Neutrophil (primary cell): ENCODE results near the gene GALK1.

Source experiments
- H3K27ac ChIP-seq: fragments of 200-600 bp; sonication (generic); 2 replicates; pipeline ENCODE4 v1.5.1; 2016; ENCODE audit warnings: mild to moderate bottlenecking, moderate library complexity
- H3K27me3 ChIP-seq: fragments of 200-600 bp; sonication (generic); 2 replicates; pipeline ENCODE4 v1.6.0; 2016; ENCODE audit warnings: mild to moderate bottlenecking
- H3K36me3 ChIP-seq: fragments of 200-600 bp; sonication (generic); 2 replicates; pipeline ENCODE4 v1.5.1; 2017
- H3K4me1 ChIP-seq, 2 experiments: fragments of 200-600 bp in 1 of 2; sonication (generic) in 1 of 2; 1 replicate in 1 of 2; 2 replicates in 1 of 2; pipeline versions ENCODE4 v1.5.1 to v1.6.1; 2013 to 2016; ENCODE audit warnings: low read depth in 1 of 2, low read length in 1 of 2, mild to moderate bottlenecking in 1 of 2, moderate library complexity in 1 of 2; ENCODE audit not compliant: control insufficient read depth in 1 of 2, insufficient read depth in 1 of 2
- H3K4me3 ChIP-seq, 2 experiments: fragments of 200-600 bp in 1 of 2; sonication (generic) in 1 of 2; 1 replicate in 1 of 2; 2 replicates in 1 of 2; pipeline ENCODE4 v1.5.1; 2013 to 2016; ENCODE audit warnings: low read depth in 1 of 2, low read length in 1 of 2, mild to moderate bottlenecking in 1 of 2, moderate library complexity in 1 of 2
- H3K9me3 ChIP-seq: fragments of 200-600 bp; sonication (generic); 2 replicates; pipeline ENCODE4 v1.5.1; 2016
- TF ChIP-seq, protein P1 (sequence below): fragments of 200-600 bp; sonication (generic); IDR thresholded peaks from 2 replicates; pipeline ENCODE4 v1.5.1; 2016; ENCODE audit warnings: antibody characterized with exemption

The GALK1 gene

DNA sequence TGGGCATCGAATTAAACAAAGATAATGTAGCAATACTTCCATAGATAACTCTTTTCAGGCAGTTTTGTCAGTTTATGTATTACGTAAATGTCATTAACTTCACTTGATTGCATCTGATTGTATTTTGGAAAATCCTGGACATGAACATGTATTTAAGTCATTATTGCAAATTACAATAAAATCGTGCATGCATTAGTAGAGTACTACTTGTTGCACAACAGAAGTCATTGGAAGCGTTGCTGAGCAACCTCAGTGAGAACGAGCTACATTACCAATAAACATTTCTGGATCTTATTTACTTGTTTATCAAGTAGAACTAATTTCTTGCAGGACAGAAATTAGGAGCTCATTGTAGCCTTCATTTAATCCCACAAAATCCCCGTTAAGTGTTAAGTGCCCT lies 26.3 kb upstream of the GALK1 start:
- TF ChIP-seq, protein P1, sequence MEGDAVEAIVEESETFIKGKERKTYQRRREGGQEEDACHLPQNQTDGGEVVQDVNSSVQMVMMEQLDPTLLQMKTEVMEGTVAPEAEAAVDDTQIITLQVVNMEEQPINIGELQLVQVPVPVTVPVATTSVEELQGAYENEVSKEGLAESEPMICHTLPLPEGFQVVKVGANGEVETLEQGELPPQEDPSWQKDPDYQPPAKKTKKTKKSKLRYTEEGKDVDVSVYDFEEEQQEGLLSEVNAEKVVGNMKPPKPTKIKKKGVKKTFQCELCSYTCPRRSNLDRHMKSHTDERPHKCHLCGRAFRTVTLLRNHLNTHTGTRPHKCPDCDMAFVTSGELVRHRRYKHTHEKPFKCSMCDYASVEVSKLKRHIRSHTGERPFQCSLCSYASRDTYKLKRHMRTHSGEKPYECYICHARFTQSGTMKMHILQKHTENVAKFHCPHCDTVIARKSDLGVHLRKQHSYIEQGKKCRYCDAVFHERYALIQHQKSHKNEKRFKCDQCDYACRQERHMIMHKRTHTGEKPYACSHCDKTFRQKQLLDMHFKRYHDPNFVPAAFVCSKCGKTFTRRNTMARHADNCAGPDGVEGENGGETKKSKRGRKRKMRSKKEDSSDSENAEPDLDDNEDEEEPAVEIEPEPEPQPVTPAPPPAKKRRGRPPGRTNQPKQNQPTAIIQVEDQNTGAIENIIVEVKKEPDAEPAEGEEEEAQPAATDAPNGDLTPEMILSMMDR, result no peak
- H3K4me1 ChIP-seq, result peaks cover 9 to 10% of the 10 kb centered on the region in 2 experiments
- no peaks in the 10 kb centered on the region for H3K9me3 ChIP-seq
- H3K36me3 ChIP-seq, result peaks cover 3% of the 10 kb centered on the region
- no peaks in the 10 kb centered on the region for H3K27me3 ChIP-seq
- no peak overlapping the region for H3K4me3 ChIP-seq
- no peak overlapping the region for H3K27ac ChIP-seq

DNA sequence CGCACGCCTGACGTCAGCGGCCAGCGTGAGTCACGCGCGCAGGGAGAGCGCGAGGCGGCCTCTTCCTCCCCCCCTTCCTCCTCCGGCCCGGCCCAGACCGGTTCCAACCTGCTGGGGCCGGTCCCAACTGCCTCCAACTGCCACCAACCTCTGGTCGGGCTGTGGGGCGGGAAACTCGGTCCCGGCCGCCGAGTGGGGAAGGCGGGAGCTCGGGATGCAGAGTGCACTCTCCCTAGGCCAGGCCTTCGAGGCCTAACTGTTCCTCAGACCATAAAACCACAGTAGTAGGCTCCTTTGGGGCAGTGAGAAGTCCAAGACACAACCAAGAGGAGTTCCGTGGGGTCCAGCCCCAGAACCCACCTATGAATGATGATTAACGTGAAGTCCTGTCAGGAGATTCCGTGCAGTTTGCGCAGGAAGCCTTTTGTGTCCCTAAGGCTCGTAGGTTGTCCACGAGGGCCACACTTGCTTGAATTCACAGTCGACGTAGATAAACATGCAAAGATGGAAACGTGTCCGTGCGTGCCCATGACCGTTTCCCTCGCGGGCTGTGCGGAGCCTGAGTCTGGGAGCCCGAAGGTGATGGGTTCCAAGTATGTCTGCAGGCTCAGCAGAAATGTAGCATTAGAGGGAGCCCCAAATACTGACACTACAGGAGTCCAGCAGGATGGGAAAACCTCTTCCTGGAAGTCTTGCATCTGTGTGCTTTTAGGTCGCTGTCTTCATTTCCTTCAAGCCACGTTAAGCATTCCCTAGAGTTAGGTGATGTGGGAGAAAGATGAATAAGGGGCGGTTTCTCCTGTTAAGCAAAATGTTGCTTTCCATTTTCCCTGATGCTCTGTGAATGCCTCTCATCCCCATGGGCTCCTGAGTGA lies 20.3 kb upstream of the GALK1 start:
- Histone ChIP-seq H3K27ac (peak overlapping the region; percentile 98), H3K9me3 (no peaks in the 10 kb centered on the region), H3K36me3 (no peaks in the 10 kb centered on the region), H3K4me3 (peak overlapping the region; percentile 78 to 80), H3K4me1 (peaks cover 57 to 64% of the 10 kb centered on the region in 2 experiments), H3K27me3 (no peaks in the 10 kb centered on the region)
- TF ChIP-seq, protein P1, result peak; percentile 13

DNA sequence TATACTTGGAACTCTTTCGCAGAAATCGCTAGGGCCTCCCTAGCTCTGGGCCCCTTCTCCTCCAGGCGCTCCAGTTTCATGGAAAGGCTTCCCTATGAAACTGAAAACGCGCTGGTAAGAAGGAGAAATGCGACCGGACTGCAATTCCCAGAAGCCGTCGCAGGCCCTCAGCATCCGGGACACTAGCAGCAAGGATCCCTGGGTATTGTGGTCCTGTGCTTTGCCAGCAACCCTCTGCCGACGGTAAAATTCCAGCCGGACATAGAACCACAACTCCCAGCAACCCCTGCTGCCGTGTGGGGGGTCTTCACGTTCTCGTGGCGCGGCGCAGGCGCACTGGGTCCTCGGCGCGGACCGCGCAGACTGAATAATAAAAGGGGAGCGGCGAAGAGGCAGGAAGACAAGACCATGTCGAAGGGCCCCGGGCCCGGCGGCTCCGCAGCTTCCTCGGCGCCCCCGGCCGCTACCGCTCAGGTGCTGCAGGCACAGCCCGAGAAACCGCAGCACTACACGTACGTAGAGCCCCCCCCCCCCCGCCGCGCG lies 19.6 kb upstream of the GALK1 start, which contains the start of gene UNK:
Gene UNK (plus strand): TSS at position 334 of the 543 bp plus-strand sequence. CDS start 75 bp downstream, at position 409.
- peak within 1 kb of the TSS; percentile 98 for H3K27ac ChIP-seq
- H3K27me3 ChIP-seq, result no peaks in the 10 kb centered on the region
- no peaks in the 10 kb centered on the region for H3K9me3 ChIP-seq
- H3K4me3 ChIP-seq, result peak within 1 kb of the TSS; percentile 78 to 80
- peaks cover 62 to 68% of the 10 kb centered on the region in 2 experiments for H3K4me1 ChIP-seq
- TF ChIP-seq, protein P1, result peak; percentile 59
- H3K36me3 ChIP-seq, result no peaks in the 10 kb centered on the region

DNA sequence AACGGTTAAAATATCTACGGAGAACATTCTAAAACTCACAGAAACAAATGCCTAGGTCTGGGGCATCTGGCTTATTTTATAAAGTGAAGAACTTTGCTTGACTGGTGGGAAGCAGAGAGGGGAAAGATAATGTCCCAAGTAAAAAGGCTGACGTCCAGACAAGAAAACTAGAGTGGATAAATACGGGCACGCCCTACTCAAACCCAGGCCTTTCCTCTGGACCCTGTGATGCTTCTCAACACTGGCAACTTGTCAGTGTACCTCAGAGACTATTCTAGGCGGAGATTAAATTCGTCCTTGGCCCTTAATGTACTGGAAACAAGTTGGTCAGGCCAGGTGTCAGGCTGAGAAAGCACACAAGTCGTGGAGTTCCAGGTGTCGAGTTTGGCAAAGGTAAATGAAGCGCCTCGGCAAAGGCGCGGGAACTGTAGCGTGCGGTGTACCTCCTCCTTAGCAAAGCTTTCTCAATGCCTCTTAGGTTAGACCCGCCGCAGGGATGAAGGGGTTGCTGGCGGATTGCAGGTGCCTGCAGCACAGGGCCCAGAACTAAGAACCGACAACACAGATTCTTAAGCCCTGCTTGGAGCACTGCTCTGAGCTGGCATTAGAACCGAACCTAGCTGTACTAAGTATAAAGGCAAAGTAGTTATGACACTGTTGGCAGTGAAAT lies 18.9 kb upstream of the GALK1 start:
- TF ChIP-seq, protein P1, result no peak
- peaks cover 62 to 68% of the 10 kb centered on the region in 2 experiments for H3K4me1 ChIP-seq

DNA sequence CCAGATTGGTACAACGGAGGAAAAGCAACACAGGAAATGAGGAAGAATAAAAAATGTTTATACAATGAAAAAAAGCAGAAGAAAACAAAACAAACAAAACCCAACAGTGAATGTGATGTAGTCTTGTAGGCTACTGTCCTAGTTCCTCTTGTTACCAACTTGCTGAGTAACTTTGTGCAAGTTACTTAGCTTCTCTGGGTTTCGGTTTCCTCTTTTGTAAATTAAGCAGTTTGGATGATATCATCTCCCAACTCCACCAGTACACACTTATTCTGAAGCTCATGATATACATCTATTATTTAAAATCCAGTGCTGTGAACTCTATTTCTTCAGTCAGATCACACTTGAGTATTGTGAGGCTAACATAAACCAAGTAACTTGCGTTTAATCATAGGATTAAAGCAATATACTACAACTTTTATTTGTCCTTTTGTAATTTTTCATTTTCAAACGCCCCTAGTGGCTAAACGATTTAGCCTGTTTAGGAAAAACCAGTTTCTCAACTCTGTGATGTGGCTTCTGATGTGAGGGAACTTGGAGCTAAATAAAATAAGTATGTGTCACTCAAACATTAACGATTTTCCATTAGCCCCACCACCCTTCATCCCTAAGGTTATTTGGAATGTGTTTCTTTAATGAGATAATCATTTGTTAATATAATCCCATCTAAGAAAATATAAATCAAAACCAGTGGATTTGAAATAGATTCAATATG lies 18.2 kb upstream of the GALK1 start:
- H3K9me3 ChIP-seq, result no peaks in the 10 kb centered on the region
- H3K4me1 ChIP-seq, result peaks cover 66 to 68% of the 10 kb centered on the region in 2 experiments
- TF ChIP-seq, protein P1, result peak; percentile 63
- H3K4me3 ChIP-seq, result peak overlapping the region; percentile 78 to 80
- H3K27me3 ChIP-seq, result no peaks in the 10 kb centered on the region
- H3K27ac ChIP-seq, result peak overlapping the region; percentile 98
- H3K36me3 ChIP-seq, result peaks cover 11% of the 10 kb centered on the region

More for the DNA sequence above, 18.9 kb upstream of the GALK1 start:
- no peaks in the 10 kb centered on the region for H3K27me3 ChIP-seq
- peak overlapping the region; percentile 98 for H3K27ac ChIP-seq
- peak overlapping the region; percentile 78 to 80 for H3K4me3 ChIP-seq
- H3K9me3 ChIP-seq, result no peaks in the 10 kb centered on the region
- H3K36me3 ChIP-seq, result peaks cover 4% of the 10 kb centered on the region
